Small intestine (tissue), 7 donors: Measurements from ENCODE around the gene PDE1A. TPM values are rescaled to one million over a fixed set of nuclear protein-coding genes. Genes with fewer than 3 reads are reported as not detected.

Experiments
- DNase-seq, 2 donors: peaks; one replicate each; pipeline versions ENCODE4 v3.0.0 to v3.0.0-alpha.2; 2013
- FAIRE-seq: peaks from 2 replicates; lab custom pipeline; 2012; peaks lifted over from hg19 to GRCh38; lab: Jason Lieb, UNC
- H3K27ac ChIP-seq, 3 donors: one replicate each; pipeline ENCODE4 v1.5.1; 2013; ENCODE audit warnings: low read length in 2 of 3, mild to moderate bottlenecking in 2 of 3, control low read depth in 1 of 3, inconsistent platforms in 1 of 3, low read depth in 1 of 3, moderate library complexity in 1 of 3
- H3K27me3 ChIP-seq, 3 donors: one replicate each; pipeline ENCODE4 v1.6.1; 2013; ENCODE audit warnings: low read length in 3 of 3, inconsistent platforms in 1 of 3; ENCODE audit not compliant: control insufficient read depth in 3 of 3, insufficient read depth in 3 of 3
- H3K36me3 ChIP-seq, 3 donors: one replicate each; pipeline ENCODE4 v1.6.1; 2013; ENCODE audit warnings: low read length in 3 of 3, inconsistent platforms in 1 of 3, low read depth in 1 of 3, mild to moderate bottlenecking in 1 of 3, moderate library complexity in 1 of 3; ENCODE audit not compliant: control insufficient read depth in 3 of 3, insufficient read depth in 2 of 3
- H3K4me1 ChIP-seq, 3 donors: one replicate each; pipeline ENCODE4 v1.6.1; 2013; ENCODE audit warnings: low read length in 2 of 3, inconsistent platforms in 1 of 3, low read depth in 1 of 3, mild to moderate bottlenecking in 1 of 3, moderate library complexity in 1 of 3; ENCODE audit not compliant: control insufficient read depth in 3 of 3, insufficient read depth in 2 of 3
- H3K4me3 ChIP-seq, 3 donors: one replicate each; pipeline ENCODE4 v1.5.1; 2013; ENCODE audit warnings: low read length in 3 of 3, control low read depth in 1 of 3, inconsistent platforms in 1 of 3, low read depth in 1 of 3, mild to moderate bottlenecking in 1 of 3, moderate library complexity in 1 of 3
- H3K9me3 ChIP-seq, 2 donors: one replicate each; pipeline ENCODE4 v1.6.1; 2013; ENCODE audit warnings: low read depth in 1 of 2, low read length in 1 of 2; ENCODE audit not compliant: control insufficient read depth in 2 of 2, insufficient read depth in 1 of 2
- WGBS, 3 donors: extraction: QIAGEN DNeasy Blood & Tissue Kit; methylation state at CpG; one replicate each; pipeline ENCODE4 v1.1.7; 2013; 5-methylcytosine and 5-hydroxymethylcytosine counted together
- polyA plus RNA-seq, 4 donors: library from polyadenylated mRNA; stranded (reverse) in 3 of 4; unstranded in 1 of 4; fragments of 200-250 nt in 3 of 4; fragments of 120-200 nt in 1 of 4; gene quantifications; one replicate each; pipeline versions ENCODE4 v1.2.1 to v1.2.3, GENCODE V29; 2013
- donor health status: healthy with polysubstance abuse.
- donor health status: control.
- donor health status: control.
- donor health status: Bipolar disorder and iron deficiency.
- donor health status: healthy.

PDE1A gene
- polyA plus RNA-seq, 4 donors = 3.5 to 9.7 (median 3.6) TPM; not detected in 1

DNA sequence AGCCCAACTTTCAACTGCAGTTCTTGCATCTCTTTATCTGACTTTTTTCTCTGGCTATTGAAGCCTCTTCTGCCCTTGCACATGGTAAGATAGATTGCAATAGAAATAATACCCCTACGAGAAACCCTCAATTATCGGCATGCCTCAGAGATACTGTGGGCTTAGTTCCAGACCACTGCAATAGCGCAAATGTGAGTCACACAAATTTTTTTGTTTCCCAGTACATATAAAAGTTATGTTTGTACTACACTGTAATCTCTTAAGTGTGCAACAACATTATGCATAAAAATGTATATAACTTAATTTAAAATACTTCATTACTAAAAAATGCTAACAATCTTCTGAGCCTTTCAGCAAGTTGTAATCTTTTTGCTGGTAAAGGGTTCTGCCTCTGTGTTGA, 124.7 kb downstream of the PDE1A start:
- H3K27ac ChIP-seq = no peak overlapping the region
- no peaks in the 10 kb centered on the region for H3K36me3 ChIP-seq
- no peak for FAIRE-seq
- H3K4me3 ChIP-seq = no peak overlapping the region
- H3K27me3 ChIP-seq = no peaks in the 10 kb centered on the region
- no peaks in the 10 kb centered on the region for H3K4me1 ChIP-seq
- WGBS, 3 donors = 69 to 92% (median 88%) methylated on average over 3 of the region's 3 CpGs
- H3K9me3 ChIP-seq = no peaks in the 10 kb centered on the region
- DNase-seq = no peak

DNA sequence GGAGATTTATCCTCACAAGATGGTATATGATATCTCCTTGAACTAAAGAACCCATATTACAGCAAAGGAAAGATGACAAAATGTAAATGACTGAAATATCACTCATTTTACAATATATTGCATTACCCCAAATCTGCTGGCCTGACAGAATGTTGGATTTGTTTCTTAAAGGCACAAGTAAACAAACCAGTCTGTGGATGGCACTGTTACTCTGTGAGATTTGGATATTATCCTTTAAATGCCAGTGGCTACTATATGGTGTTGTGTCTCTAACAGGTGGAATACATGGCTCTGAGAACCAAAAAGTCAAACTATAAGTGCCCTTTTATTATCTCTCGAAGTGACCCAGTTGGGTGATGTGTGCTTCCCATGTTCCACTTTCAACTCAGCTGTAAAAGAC, 125.7 kb downstream of the PDE1A start:
- DNase-seq (no peak), FAIRE-seq (no peak)
- Histone ChIP-seq H3K27me3 (no peaks in the 10 kb centered on the region), H3K9me3 (no peaks in the 10 kb centered on the region), H3K27ac (no peak overlapping the region), H3K4me3 (no peak overlapping the region), H3K4me1 (no peaks in the 10 kb centered on the region), H3K36me3 (no peaks in the 10 kb centered on the region)
- 64 to 96% (median 67%) methylated on average over 1 of the region's 1 CpG for WGBS, 3 donors

DNA sequence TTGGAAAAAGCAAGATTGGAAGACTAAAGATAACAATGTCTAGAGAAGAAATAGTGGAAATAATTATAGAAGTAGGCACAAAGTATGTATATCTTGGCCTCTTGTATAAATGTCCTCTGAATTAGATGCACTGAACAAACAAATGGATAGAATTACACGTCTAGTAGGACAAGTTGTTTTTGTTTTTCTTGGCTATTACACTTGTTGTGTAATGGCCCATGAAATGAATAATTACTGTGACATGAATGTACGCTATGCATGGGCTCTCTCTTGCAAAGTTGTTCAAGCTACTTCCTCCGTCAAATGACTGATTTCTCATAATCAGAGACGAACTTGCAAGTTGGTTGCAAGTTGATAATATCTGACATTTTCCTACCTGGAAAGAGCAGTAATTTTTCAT, 126.2 kb downstream of the PDE1A start:
- WGBS, 3 donors = 77 to 80% (median 78%) methylated on average over 4 of the region's 4 CpGs
- H3K27me3 ChIP-seq = no peaks in the 10 kb centered on the region
- DNase-seq (no peak), FAIRE-seq (no peak)
- no peaks in the 10 kb centered on the region for H3K4me1 ChIP-seq
- no peak overlapping the region for H3K4me3 ChIP-seq
- H3K36me3 ChIP-seq = no peaks in the 10 kb centered on the region
- H3K27ac ChIP-seq = no peak overlapping the region
- H3K9me3 ChIP-seq = no peaks in the 10 kb centered on the region

DNA sequence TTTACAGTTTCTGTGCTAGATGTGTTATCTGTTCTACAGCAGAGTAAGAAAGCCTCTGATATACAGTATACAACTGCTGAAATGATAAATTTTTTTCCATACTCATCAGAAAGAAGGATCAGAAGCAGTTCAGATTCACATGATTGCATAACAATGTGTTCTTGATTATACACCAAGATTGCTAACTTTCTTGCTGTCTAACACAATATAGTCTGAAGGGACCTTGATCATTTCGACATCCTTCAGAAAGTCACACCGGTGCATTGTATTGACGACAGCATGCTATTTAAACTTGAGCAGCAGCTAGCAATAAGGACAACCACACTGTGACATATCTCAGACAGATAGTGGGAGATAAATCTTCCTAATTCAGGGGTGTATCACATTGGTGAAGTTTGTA, 127.2 kb downstream of the PDE1A start:
- no peaks in the 10 kb centered on the region for H3K4me1 ChIP-seq
- FAIRE-seq = no peak
- WGBS, 3 donors = 83 to 93% (median 86%) methylated on average over 3 of the region's 3 CpGs

DNA sequence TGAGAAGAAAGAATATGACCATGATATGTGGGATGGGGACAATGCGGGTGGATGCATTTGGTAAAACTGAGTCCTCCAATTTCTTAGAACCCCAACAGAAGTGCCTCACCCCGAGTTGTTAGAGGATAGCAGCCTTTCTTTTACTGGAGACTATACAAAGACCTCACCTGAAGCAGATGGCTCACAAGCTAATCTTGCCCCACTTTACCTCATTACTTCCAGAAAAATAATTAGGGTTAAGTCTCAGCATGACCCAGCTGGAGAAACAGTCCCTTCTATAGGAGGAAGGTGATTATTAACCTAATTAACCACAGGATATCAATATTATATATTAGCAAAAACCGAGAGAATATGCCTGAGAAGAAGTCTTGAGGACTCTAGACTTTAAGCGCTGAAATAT, 128.4 kb downstream of the PDE1A start:
- FAIRE-seq = no peak
- no peak for DNase-seq
- H3K9me3 ChIP-seq = no peaks in the 10 kb centered on the region
- H3K27me3 ChIP-seq = no peaks in the 10 kb centered on the region
- no peaks in the 10 kb centered on the region for H3K36me3 ChIP-seq
- H3K4me1 ChIP-seq = no peaks in the 10 kb centered on the region
- WGBS, 3 donors = 67 to 82% (median 73%) methylated on average over 4 of the region's 4 CpGs
- no peak overlapping the region for H3K4me3 ChIP-seq
- no peak overlapping the region for H3K27ac ChIP-seq

More for the DNA sequence above, 127.2 kb downstream of the PDE1A start:
- Histone ChIP-seq H3K27me3 (no peaks in the 10 kb centered on the region), H3K36me3 (no peaks in the 10 kb centered on the region), H3K27ac (no peak overlapping the region), H3K9me3 (no peaks in the 10 kb centered on the region), H3K4me3 (no peak overlapping the region)
- no peak for DNase-seq

DNA sequence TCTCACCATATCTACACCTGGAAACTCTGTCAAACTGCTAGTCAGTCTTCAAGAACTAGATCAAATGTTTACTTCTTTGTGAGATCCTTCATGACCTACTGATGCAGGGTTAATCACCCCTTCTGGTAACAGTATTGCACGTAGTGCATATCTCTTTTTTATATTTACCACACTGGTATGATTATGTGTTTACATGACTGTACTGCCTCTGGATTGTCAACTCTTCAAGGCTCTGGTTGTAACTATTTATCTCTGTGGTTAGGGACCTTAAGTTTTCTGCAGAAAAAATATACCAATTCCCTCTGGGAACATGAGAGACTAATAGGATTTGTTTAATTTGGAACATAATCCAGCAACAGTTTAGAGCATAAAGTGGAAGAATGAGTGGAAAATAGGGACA, 135.5 kb downstream of the PDE1A start:
- FAIRE-seq (no peak), DNase-seq (no peak)
- Histone ChIP-seq H3K9me3 (no peaks in the 10 kb centered on the region), H3K4me3 (no peak overlapping the region), H3K4me1 (no peaks in the 10 kb centered on the region), H3K36me3 (no peaks in the 10 kb centered on the region), H3K27me3 (no peaks in the 10 kb centered on the region), H3K27ac (no peak overlapping the region)
- WGBS, 3 donors = 23 to 44% (median 31%) methylated on average over 1 of the region's 1 CpG

DNA sequence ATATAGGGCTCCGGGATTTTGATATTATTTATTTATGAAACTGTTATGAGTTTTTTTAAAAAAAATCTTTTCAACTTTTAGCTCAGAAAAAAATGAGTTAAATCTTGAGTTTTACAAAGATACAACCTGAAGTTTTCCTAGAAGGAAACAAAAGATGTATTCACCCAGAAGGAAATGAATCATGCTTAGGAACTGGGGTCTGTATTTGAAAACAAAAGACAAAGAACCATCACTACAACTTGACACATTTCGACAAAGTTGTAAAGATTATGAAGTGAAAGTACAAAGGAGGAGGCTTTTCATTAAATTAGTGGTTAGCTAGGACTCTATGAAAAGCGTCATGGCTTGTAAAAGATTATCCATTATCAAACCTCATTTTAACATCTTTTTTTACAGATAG, 143.3 kb downstream of the PDE1A start:
- no peaks in the 10 kb centered on the region for H3K36me3 ChIP-seq
- no peak overlapping the region for H3K27ac ChIP-seq
- WGBS, 3 donors = 59 to 78% (median 60%) methylated on average over 3 of the region's 3 CpGs
- no peaks in the 10 kb centered on the region for H3K27me3 ChIP-seq
- no peaks in the 10 kb centered on the region for H3K9me3 ChIP-seq
- no peak overlapping the region for H3K4me3 ChIP-seq
- H3K4me1 ChIP-seq = no peaks in the 10 kb centered on the region
- FAIRE-seq (no peak), DNase-seq (no peak)

DNA sequence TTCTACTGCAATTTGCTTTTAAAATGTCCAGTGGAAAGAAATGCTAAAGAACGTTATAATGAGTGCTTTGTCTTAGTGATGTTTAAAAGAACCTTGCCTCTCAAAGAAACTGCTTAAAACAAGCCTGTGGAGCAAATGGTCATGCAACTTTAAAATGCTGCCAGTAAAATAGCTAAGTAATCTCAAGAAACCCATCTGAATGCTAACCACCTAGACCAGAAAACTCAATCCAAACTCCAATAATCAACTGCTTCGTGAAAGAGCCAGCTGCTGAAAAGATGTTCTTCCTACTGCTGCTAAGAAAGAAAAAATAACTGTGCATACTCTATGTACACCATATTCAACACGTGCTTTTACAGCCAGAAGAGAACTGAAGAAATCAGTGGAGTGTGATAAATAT, 145.6 kb downstream of the PDE1A start:
- FAIRE-seq = no peak
- H3K36me3 ChIP-seq = no peaks in the 10 kb centered on the region
- no peak overlapping the region for H3K27ac ChIP-seq
- no peak for DNase-seq
- H3K9me3 ChIP-seq = peaks cover 0 to 11% of the 10 kb centered on the region in 2 donors
- no peaks in the 10 kb centered on the region for H3K4me1 ChIP-seq
- no peak overlapping the region for H3K4me3 ChIP-seq
- WGBS, 3 donors = 65 to 67% (median 67%) methylated on average over 3 of the region's 3 CpGs
- no peaks in the 10 kb centered on the region for H3K27me3 ChIP-seq

DNA sequence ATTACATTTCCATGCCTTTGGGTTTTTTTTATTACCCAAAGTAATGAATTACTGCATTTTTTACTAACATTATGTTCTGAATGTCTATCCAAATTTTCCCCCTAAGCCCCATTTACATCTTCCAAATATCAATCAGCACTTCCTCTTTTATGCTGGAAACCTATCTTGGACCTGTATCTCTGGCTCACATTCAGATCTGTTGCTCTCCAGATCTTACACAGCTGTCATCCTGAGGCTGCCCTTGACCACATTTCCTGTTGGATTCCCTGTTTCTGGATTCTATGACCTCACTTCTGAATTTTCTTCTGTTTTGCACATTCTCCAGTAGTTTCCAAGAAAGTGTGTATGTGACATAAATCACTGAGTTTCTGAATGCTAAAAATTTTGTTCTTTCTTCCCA, 146.7 kb downstream of the PDE1A start:
- no peaks in the 10 kb centered on the region for H3K36me3 ChIP-seq
- FAIRE-seq = no peak
- H3K27me3 ChIP-seq = no peaks in the 10 kb centered on the region
- no peak overlapping the region for H3K4me3 ChIP-seq
- no peak overlapping the region for H3K27ac ChIP-seq
- H3K4me1 ChIP-seq = no peaks in the 10 kb centered on the region
- peaks cover 0 to 11% of the 10 kb centered on the region in 2 donors for H3K9me3 ChIP-seq
- DNase-seq = no peak
